Neural progenitor cell (in vitro differentiated cells): ENCODE data around the gene TMEM14C.

Experiments
- CTCF ChIP-seq: fragments of 200-600 bp; sonication (generic); IDR thresholded peaks from 2 replicates; pipeline ENCODE4 v1.5.1; 2017; ENCODE audit warnings: antibody characterized with exemption, mild to moderate bottlenecking
- EZH2phosphoT487 ChIP-seq: fragments of 200-600 bp; sonication (generic); IDR thresholded peaks from 2 replicates; pipeline ENCODE4 v1.6.1; 2017; ENCODE audit warnings: antibody characterized with exemption

DNA sequence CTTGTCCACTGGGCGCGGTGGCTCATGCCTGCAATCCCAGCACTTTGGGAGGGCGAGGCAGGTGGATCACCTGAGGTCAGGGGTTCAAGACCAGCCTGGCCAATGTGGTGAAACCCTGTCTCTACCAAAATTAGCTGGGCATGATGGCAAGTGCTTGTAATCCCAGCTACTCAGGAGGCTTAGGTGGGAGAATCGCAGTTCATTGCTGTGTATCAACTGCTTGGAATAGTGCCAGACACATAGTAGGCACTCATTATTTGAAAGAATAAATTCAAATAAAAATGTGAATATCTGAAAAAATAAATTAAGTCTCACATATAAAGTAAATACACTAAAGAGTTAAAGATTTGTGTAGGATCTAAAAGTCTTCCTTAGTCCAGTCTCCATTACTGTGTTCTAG, 26.2 kb upstream of the TMEM14C start:
- TF ChIP-seq EZH2phosphoT487, result no peak
- TF ChIP-seq CTCF, result no peak
